Stimulated activated CD8-positive, alpha-beta memory T cell treated with anti-CD3 and anti-CD28 coated beads, Interleukin-7, amount 100 ng/mL, for 4 hours (primary cell): ENCODE data around the gene QSOX1.
A peak's percentile ranks its signal among the peaks of the same experiment; 100 is the strongest.
"Not testable (repeated sequence)": the region's sequence is repeated elsewhere in the genome, so short reads cannot be mapped to it uniquely, and the experiment has no call there.

Experiments used
- DNase-seq, 2 donors: peaks; one replicate each; pipeline ENCODE4 v3.0.0-alpha.2; 2020; ENCODE audit warnings: low read depth in 2 of 2

Gene QSOX1, protein sequence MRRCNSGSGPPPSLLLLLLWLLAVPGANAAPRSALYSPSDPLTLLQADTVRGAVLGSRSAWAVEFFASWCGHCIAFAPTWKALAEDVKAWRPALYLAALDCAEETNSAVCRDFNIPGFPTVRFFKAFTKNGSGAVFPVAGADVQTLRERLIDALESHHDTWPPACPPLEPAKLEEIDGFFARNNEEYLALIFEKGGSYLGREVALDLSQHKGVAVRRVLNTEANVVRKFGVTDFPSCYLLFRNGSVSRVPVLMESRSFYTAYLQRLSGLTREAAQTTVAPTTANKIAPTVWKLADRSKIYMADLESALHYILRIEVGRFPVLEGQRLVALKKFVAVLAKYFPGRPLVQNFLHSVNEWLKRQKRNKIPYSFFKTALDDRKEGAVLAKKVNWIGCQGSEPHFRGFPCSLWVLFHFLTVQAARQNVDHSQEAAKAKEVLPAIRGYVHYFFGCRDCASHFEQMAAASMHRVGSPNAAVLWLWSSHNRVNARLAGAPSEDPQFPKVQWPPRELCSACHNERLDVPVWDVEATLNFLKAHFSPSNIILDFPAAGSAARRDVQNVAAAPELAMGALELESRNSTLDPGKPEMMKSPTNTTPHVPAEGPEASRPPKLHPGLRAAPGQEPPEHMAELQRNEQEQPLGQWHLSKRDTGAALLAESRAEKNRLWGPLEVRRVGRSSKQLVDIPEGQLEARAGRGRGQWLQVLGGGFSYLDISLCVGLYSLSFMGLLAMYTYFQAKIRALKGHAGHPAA

DNA sequence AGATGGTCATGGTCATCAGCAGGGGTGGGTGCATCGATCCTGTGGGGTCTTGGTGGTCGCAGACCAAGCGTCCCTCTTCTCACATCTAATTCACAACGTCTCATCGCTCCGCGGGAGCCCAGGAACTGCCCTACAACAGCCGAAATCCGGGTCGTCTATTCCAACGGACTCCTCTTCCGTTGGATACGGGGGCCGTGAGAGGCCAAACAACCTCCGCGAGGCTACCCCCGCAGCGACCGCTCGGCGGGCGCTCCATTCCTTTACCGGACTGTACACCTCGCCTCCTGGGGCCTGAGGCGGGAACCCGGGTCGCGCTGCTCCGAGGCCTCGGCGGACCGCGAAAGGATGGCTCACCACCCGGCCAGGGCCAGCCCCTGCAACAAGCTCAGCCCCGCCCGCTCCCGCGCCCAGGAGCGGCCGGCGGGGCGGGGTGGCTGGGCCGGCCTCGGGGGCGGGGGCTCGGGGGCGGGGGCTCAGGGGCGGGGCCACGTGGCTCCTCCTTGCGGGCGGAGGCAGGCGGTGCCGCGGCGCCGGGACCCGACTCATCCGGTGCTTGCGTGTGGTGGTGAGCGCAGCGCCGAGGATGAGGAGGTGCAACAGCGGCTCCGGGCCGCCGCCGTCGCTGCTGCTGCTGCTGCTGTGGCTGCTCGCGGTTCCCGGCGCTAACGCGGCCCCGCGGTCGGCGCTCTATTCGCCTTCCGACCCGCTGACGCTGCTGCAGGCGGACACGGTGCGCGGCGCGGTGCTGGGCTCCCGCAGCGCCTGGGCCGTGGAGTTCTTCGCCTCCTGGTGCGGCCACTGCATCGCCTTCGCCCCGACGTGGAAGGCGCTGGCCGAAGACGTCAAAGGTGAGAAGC, at the start of gene QSOX1:
Gene QSOX1, plus strand, starts transcription at position 545 of the 857 bp plus-strand sequence. Its CDS starts 39 bp downstream, at position 584.
- peak; percentile 75 to 84 for DNase-seq

DNA sequence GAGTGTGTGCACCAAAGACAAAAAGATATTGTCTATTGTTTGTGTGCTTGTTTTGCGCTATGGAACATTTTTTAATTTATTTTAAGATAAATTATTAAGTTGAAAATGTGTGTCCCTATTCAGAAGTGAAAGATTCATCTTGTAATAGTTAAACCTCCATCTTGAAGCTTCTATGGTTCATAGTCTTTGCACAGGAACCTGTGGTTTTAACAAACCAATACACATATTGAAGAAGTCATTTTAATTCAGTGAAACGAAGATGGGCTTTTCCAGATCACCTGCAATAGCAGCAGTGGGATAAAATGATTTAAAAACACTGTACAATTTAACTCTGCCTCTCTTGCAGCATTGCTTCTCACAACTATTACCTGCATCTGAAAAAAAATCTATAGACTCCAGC, 42.6 kb upstream of the QSOX1 start:
- no peak for DNase-seq

DNA sequence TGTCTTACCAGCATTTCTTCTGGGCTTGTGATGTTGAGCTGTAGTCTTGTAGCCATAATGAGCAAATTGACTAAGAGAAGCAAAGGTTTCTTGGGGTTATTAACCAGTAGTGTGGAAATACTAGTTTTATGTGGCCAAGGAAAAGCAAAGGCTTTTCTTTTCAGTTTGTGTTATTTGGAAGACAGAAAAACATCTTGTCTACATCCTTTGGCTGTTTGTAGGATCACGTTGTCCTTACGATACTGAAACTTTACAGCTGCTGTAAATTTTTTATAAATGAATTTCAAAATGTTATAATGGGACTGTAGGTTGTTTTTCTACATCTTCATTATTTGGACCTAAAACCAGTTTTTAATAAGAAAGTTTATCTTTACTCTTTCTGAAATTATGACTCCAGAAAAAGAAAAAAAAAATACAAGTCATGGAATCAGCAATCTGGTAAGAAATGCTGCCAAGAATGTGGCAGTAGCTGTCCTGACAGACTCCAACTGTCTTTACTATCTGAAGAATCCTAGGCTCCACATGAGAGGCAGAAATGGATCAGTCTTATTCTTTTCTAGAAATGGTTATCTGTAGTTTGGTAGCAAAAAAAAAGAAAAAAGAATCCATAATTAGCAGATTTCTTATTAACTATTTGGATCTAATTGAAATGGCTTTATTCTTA, 41.6 kb upstream of the QSOX1 start:
- no peak for DNase-seq

DNA sequence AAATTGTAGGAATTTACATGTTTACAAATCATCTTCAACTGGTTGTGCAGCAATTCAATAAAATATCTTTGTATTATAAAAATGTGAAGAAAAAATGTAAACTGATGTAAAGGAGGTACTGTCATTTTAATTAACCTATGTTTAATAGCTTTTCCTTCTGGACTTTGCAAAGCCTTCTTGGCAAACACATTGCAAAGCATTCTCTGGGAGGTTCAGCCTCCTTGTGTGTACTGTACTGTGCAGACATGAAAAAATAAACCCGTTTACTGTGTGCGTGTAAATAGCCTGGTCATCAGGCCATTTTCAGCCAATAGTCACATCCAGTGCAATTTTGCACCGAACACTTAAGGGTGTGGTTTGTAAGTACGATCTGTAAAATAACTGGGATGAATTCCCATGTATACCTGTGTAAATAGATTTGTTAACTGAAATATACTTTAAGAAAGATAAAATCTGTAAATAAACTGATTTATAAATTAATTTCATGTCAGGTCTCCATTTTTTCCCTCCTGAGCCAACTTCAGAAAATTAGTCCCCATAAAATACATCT, 40.2 kb upstream of the QSOX1 start:
- DNase-seq, result no peak

DNA sequence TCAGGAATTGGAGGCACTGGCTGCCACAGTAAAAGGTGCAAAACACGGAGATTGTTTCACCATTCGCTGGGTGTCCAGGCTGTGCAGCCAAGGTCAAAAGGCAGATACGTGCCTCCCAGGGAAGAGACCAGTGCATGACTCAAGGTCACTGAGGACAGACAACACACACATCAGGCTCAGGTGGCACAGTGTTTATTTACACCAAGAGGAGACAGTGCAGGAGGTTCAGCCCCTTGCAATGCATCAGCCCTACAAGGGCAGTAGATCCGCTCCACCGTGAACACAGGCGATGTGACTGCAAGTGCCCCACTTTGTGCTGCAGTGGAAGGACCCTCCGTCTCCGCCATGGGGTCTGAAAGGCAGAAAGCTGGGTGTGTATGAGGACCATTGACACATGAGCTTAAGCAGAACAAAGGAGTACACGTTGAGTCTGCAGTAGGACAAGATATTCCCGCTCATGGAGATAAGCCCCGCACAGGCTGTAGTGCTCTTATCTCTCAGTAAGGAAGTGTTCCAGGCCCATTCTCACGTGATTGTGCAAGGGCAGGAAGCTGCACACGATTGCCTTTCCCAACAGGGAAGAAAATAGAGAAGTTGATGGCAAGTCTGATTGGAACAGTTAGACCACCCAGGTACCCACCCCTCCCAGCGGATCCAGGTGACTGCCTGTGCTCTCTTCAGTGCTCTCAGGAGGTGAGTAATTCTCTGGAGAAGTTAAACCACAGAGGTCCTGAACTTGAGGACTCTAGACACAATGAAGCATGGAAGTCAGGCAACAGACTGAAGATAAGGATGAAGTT, 37.5 kb upstream of the QSOX1 start:
- no peak for DNase-seq

DNA sequence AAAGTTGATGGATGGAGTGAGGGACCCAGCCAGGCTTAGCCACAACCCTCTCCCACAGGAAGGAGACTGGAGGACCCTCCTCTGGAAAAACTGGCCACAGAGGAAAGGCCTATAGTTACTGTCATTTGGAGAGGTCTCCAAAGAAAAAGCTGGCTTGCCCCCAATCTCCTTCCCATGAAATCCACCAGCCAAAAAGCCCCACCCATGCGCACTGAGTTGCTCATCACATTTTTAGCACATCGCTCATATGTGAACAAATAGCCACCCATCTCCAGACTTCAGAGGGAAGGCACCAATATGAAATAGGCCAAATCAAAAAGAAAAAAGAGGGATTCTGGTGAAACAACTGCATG, 36.9 kb upstream of the QSOX1 start:
- DNase-seq, result no peak

DNA sequence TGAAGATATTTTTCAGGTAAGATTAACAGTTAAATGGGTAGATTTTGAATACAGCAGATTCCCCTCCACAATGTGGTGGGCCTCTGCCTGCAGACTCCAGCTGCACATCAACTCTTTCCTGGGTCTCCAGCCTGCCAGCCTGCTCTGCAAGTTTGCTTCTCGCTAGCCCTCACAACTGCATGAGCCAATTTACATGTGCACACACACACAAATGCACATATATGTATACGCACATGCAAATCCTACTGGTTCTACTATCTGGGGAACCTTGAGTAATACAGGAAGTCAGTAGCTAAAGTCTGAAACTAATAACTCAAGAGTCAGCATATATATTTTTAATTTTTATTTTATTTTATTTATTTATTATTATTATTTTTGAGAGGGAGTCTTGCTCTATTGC, 34.8 kb upstream of the QSOX1 start:
- DNase-seq, result no peak

DNA sequence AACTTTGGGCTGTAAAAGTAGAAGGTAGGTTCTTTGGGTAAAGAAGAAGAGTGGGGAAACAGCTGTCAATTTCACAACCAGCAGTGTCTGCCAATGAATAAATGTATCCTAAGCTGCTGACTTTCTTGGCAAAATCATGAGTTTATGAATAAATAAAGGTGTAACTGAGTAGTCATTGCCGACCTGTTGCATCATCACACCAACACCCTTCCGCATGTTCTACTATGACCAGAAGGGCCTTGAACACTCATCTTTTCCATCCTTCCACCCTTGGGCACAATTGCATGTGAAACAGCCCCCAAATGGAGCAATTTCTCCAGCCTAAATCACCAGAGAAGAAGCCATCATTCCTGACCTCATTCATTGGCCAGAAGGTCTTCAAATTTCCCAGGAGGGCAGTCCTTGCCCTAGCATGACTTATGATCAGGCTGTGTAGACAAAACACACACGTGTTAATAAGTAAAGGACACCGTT, 31.2 kb upstream of the QSOX1 start:
- DNase-seq, result no peak

DNA sequence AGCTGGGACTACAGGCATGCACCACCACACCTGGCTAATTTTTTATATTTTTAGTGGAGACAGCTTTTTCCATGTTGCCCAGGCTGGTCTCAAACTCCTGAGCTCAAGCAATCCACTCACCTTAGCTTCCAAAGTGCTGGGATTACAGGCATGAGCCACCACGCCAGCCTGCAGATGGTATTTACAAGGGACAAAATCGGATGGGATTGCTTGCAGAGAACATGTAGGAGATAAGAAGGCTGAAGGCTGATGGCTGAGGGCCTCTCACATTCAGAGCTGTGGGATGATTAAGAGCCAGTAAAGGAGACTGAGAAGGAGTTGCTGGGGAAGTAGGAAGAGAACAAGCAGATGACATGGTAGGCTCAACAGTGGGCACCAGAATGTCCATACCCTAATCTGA, 24.0 kb upstream of the QSOX1 start:
- no peak for DNase-seq

DNA sequence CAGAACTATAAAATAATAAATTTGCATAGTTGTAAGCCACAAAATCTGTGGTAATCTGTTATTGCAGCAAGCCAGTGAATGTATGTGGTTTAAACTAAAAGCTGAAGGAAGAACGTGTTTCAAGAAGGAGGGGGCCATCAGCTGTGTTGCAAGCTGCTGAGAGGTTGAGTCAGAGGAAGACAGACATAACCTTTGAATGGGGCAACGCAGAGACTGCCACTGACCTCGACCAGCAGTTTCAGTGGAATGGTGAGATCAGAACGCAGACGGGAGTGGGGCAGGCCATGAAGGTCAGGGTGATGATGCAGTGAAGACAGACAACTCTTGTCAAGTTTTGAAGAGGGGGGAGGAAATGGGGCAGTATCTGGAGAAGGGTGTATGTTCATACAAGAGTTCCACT, 23.2 kb upstream of the QSOX1 start:
- no peak for DNase-seq

DNA sequence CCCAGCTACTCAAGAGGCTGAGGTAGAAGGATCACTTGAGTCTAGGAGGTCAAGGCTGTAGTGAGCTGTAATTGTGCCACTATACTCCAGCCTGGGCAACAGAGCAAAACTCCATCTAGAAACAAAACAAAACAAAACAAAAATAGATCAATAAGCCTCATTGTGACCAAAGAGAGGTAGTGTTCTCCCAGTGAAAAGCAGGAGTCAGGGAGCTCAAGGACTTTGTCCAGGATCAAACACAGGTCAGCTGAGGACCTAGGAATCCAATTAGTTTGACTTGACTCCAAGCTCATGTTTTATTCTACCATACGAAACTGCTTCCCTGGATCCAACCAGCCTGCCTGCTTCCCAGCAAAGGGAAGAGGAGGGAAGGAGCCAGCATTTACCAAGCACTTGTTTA, 21.5 kb upstream of the QSOX1 start:
- no peak for DNase-seq

DNA sequence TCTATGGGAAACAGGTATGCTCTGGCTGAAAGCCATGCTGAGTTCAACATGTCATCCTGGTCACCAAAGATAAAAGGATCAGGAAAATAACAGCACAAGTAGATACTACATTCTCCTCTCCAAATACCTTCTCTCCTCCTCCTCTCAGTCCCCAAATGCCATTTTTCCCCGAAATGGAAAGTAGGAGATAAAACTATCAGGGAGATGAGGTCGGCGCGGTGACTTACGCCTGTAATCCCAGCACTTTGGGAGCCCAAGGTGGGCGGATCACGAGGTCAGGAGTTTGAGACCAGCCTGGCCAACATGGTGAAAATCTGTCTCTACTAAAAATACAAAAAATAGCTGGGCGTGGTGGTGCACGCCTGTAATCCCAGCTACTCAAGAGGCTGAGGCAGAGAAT, 21.0 kb upstream of the QSOX1 start:
- not testable (repeated sequence) for DNase-seq

DNA sequence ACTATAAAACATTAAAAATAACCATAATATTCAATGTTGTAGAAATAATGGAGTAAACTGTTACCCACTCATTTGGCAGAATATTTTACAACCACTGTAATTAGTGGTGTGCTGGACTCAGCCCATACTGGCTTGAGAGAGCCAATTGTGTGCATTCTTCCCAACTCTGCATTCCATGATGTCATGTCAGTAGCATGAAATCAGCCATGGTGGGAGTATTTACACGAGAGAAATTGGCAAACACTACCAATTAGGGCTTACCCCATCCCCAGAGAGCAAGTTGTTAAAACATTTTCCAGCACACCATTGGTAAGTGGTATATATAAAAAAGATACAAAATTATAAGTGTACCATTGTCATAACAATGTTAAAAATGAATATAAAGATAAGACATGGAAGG, 19.1 kb upstream of the QSOX1 start:
- DNase-seq, result no peak

DNA sequence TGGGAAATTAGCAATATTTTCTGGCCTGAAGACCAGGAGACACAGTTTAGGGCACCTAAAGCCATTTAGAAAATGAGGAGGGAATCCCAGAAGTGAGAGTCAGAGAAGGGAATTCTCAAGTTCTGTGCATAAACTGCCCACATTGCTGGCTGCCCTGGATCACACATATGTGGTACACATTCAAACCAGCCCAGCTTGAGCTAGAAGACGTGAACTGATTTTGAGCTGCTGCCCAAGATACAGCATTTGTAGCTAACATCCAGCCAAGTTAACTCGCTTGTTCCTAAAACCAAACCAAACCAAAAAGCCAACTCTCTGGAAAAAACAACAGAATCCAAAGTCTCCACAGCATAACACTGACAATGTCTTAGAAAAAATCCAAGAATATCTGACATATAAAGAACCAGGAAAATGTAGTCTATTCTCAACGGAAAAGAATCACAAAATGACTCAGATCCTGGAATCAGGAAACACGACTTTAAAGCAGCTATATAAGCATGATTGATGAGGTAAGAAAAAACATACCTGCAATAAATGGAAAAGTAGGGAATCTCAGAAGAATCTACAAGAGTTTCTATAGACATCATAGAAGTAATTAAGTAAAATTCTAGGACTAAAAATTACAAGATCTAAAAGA, 18.2 kb upstream of the QSOX1 start:
- DNase-seq, result no peak

DNA sequence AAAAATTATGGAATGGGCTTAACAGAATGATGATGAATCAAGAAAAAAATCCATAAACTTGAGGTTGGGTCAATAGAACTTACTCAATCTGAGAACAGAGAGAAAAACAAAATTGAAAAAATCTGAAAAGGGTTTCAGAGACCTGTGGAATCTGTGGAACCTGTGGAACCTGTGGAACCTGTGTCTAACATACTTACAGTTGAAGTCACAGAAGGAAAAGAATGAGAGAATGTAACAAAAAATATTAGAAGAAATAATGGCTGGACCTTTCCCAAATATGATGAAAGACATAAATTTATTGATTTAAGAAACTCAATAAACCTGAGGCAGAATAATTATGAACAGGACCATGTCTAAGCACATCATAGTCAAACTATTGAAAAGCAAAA, 17.7 kb upstream of the QSOX1 start:
- no peak for DNase-seq

DNA sequence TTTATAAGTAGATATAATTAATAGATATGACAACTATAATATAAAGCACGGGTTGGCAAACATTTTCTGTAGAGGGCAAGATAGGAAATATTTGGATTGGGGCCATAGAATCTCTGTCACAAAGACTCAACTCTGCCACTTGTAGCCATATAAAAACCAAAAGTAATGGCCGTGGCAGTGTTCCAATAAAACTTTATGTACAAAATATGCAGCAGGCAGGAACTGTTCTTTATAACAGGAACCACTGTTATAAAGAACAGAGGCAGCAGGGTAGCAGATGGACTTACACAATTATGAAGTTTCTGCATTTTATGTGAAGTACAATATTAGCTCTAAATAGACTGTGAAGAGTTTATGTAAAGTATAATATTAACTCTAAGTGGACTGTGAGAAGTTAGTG, 16.9 kb upstream of the QSOX1 start:
- DNase-seq, result no peak

DNA sequence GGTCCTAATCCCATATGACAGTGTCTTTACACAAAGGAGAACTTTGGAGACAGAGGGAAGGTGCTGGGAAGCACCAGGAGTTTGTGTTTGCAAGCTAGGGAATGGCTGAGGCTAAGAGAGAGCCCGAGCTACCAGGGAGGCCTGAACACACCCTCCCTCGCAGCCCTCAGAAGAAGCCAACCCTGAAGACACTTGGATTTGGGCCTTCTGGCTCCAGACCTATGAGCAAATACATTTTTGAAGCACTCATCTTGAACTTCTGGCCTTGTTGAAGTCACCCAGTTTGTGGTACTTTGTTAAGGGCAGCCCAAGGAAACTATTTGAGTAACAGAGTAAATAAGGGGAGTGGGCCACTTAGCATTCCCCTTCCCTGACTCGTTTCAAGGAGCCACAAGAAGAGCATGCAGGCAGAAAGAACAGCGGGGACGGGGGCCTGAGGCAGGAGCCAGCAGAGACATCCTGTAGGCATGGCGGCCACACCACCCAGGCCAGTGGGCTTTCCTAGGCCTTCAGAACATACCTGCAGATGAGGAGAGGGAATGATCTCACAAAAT, 13.2 kb upstream of the QSOX1 start:
- DNase-seq, result no peak

DNA sequence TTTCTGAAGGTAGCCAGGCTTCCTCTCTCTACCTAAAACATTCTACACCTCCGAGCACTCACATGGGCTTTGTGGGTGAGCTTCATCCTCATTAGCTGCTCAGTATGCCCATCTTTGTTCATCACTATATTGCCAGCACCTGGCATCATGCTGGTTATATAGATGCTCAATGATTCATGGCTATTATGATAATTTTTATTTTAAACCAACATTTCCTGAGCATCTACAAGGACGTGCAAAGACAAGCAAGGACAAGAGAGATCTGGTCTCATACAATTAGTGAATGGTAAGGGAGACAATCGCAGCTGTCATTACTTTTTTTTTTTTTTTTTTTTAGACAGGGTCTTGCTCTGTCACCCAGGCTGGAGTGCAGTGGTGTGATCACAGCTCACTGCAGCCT, 11.3 kb upstream of the QSOX1 start:
- no peak for DNase-seq

DNA sequence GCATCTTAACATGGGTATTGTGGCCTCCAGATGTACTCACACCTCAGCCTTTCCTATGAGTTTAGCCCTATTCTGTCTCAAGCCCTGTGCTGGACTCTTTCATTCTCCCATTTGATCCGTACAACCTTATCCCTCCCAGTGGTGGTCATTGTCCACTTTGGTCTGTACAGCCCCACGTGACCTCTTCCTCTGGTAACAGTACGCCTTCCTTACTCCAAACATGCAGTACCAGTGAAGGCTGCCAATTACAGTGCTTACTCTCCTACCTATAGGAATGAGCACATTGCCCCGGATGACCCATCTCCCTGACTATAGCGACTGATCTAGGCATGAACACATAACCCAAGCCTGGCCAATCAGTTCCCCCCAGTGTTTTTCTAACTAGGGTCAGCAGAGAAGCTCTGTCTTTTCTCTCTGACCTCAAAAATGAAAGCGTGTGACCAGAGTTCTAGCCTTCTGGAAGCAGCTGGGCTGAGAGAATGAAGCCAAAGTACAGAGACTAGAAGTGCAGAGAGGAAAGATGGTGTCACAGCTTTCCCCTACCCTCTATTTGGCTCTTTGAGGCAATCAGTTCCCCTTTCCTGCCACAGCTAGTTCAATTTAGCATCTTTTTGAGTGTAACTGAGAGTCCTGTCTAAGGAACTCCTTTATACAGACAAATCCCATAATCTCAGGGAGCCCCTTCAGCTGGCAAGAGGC, 9.9 kb upstream of the QSOX1 start:
- DNase-seq, result no peak
